GM12875 (cell line): ENCODE data around the gene COL8A1.
A peak's percentile ranks its signal among the peaks of the same experiment; 100 is the strongest.

ENCODE experiments used
- H3K4me3 ChIP-seq: one replicate; pipeline ENCODE4 v1.5.1; 2011; ENCODE audit warnings: low read depth, low read length, control low read depth
- CTCF ChIP-seq: IDR thresholded peaks from 2 replicates; pipeline ENCODE4 v1.5.1; 2011; ENCODE audit warnings: low read depth, mild to moderate bottlenecking, control low read depth, inconsistent platforms, low read length, moderate library complexity, borderline replicate concordance; ENCODE audit not compliant: insufficient read depth

Gene COL8A1

GRCh38 chr3:99776516-99777209 lies 138.3 kb downstream of the COL8A1 start:
- H3K4me3 ChIP-seq: no peak overlapping the region
- no peak for TF ChIP-seq CTCF

- TF ChIP-seq CTCF: no peak
- no peak overlapping the region for H3K4me3 ChIP-seq
Measured at GRCh38 chr3:99777210-99777549, 138.8 kb downstream of the COL8A1 start.

GRCh38 chr3:99777708-99778107 lies 139.3 kb downstream of the COL8A1 start:
- H3K4me3 ChIP-seq: no peak overlapping the region
- no peak for TF ChIP-seq CTCF

- no peak for TF ChIP-seq CTCF
- no peak overlapping the region for H3K4me3 ChIP-seq
Measured at GRCh38 chr3:99780749-99781148, 142.4 kb downstream of the COL8A1 start.

- no peak overlapping the region for H3K4me3 ChIP-seq
- no peak for TF ChIP-seq CTCF
Measured at GRCh38 chr3:99781761-99782160, 143.4 kb downstream of the COL8A1 start.

GRCh38 chr3:99783011-99783573 lies 144.7 kb downstream of the COL8A1 start:
- no peak overlapping the region for H3K4me3 ChIP-seq
- no peak for TF ChIP-seq CTCF

- no peak overlapping the region for H3K4me3 ChIP-seq
- TF ChIP-seq CTCF: peak; percentile 70
Measured at GRCh38 chr3:99789011-99789721, 150.8 kb downstream of the COL8A1 start.
